Testis (tissue), 3 donors: ENCODE measurements around the gene SIMC1. TPM values are rescaled to one million over a fixed set of nuclear protein-coding genes. Genes with fewer than 3 reads are reported as not detected.

Experiments used
- DNase-seq: peaks from one replicate; pipeline ENCODE4 v3.0.0-alpha.2; 2019
- H3K27ac ChIP-seq, 2 donors: fragments of 200-600 bp; sonication (generic); one replicate each; pipeline ENCODE4 v1.5.1; 2019
- H3K27me3 ChIP-seq: fragments of 200-600 bp; sonication (generic); one replicate; pipeline ENCODE4 v1.5.1; 2019
- H3K36me3 ChIP-seq: fragments of 200-600 bp; sonication (generic); one replicate; pipeline ENCODE4 v1.5.1; 2017; ENCODE audit warnings: low read depth; ENCODE audit errors: missing control alignments
- H3K4me1 ChIP-seq: fragments of 200-600 bp; sonication (generic); one replicate; pipeline ENCODE4 v1.5.1; 2019
- H3K4me3 ChIP-seq, 2 donors: fragments of 200-600 bp; sonication (generic); one replicate each; pipeline ENCODE4 v1.5.1; 2017 to 2019
- H3K9me3 ChIP-seq: fragments of 200-600 bp; sonication (generic); one replicate; pipeline ENCODE4 v1.5.1; 2017
- POLR2A ChIP-seq: fragments of 450-650 bp; IDR thresholded peaks from one replicate; pipeline ENCODE4 v1.6.1; 2017; ENCODE audit warnings: antibody characterized with exemption, mild to moderate bottlenecking, moderate library complexity
- WGBS, 2 donors: methylation state at CpG; one replicate each; pipeline ENCODE4 v1.1.5; 2018; 5-methylcytosine and 5-hydroxymethylcytosine counted together
- intact Hi-C: fragments of 100-400 bp; cut with DNase I; formaldehyde crosslinking; loops from one replicate; pipeline ENCODE4 v1.15.1; 2023; ENCODE audit warnings: low total_unique reads
- polyA plus RNA-seq: library from polyadenylated mRNA; stranded (reverse); fragments of 350-450 nt; fragmentation: Illumina TruSeq; extraction: RNeasy Lipid Tissue Mini Kit (QIAGEN cat#74804); gene quantifications from one replicate; pipeline ENCODE4 v1.2.3, GENCODE V29; 2014; ENCODE audit warnings: low read depth, low replicate concordance; ENCODE audit not compliant: insufficient read depth
- total RNA-seq, 2 donors: library from RNA; depleted of rRNA; stranded (reverse); fragments of >200 nt; gene quantifications; one replicate each; pipeline ENCODE4 v1.2.3, GENCODE V29; 2016
- TF ChIP-seq, protein P1 (sequence below), 3 experiments: fragments of 450-650 bp in 2 of 3; fragments of 200-600 bp in 1 of 3; sonication (generic) in 1 of 3; IDR thresholded peaks; one replicate each; pipeline ENCODE4 v1.5.1; 2016 to 2019; ENCODE audit warnings: antibody characterized with exemption in 3 of 3, mild to moderate bottlenecking in 2 of 3, moderate library complexity in 1 of 3

Gene SIMC1
- total and polyA plus RNA-seq, 3 donors from 2014 or later, result 97.9 to 119 (median 106) TPM

DNA sequence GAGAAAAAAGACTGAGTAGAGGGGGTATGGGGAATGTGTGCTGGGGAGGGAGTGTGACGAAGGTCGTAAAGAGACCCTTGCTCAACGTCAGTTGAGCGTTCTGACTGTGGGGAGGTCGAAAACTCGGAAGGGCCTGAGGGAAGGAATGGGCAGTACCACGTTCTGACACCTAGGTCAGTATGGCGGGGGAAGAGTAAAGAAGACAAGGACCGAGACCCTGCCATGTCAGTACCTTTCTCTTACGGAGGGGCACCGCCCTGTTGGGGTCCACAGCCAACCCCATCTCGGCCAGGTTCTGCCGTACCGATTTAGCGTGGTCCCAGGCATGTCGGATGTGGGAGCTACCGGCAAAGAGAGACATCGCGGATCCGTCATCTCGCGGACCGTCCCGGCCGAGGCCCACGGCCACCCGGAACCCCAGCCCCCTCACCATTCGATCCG is 149.8 kb downstream of the SIMC1 start:
- TF ChIP-seq POLR2A, result no peak
- TF ChIP-seq, protein P1, sequence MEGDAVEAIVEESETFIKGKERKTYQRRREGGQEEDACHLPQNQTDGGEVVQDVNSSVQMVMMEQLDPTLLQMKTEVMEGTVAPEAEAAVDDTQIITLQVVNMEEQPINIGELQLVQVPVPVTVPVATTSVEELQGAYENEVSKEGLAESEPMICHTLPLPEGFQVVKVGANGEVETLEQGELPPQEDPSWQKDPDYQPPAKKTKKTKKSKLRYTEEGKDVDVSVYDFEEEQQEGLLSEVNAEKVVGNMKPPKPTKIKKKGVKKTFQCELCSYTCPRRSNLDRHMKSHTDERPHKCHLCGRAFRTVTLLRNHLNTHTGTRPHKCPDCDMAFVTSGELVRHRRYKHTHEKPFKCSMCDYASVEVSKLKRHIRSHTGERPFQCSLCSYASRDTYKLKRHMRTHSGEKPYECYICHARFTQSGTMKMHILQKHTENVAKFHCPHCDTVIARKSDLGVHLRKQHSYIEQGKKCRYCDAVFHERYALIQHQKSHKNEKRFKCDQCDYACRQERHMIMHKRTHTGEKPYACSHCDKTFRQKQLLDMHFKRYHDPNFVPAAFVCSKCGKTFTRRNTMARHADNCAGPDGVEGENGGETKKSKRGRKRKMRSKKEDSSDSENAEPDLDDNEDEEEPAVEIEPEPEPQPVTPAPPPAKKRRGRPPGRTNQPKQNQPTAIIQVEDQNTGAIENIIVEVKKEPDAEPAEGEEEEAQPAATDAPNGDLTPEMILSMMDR (IDR thresholded peaks at IDR 0.05), result peak in 1 of 3 experiments; percentile 19
- no peak for DNase-seq
- H3K36me3 ChIP-seq, result no peaks in the 10 kb centered on the region
- H3K9me3 ChIP-seq, result no peaks in the 10 kb centered on the region
- H3K4me1 ChIP-seq, result peaks cover 13% of the 10 kb centered on the region
- no peaks in the 10 kb centered on the region for H3K27me3 ChIP-seq
- intact Hi-C loops, result no loop called here
- 0% methylated on average over 11 to 29 of the region's 29 CpGs for WGBS, 2 donors
- H3K4me3 ChIP-seq, result peak overlapping the region; percentile 73 to 74
- peak overlapping the region; percentile 89 to 96 for H3K27ac ChIP-seq

DNA sequence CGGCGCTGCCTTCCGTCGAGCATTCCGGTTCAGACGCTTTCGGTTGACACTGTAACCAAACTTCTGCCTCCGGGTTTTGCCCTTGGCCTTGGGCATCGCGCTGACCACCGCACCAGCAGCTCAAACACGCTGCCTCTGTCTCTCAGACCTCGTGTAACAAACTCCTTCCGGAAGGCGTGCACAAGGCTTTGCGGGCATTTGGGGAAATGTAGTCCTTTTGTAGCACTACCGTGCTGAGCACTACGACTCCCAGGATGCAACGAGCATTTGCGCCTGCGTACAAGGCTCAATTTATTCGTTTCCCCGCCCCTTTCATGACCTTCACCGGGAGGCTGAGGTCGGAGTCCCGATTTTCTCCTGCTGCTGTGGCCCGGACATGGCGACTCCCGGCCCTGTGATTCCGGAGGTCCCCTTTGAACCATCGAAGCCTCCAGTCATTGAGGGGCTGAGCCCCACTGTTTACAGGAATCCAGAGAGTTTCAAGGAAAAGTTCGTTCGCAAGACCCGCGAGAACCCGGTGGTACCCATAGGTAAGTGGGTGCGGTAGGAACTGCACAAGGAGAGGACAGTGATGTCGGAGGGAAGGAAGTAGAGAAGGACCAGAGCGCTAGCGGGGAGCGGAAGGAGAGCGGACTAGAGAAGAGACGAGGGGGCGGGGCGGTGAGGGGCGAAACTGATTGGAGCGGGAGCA is 150.4 kb downstream of the SIMC1 start, which contains the start of the genes HIGD2A and NOP16:
Gene HIGD2A (plus strand): TSS at position 308 of the 691 bp plus-strand sequence. CDS start 69 bp downstream, at position 377.
Gene NOP16 (minus strand): TSS at position 155 of the 691 bp plus-strand sequence. CDS start 59 bp downstream, at position 96.
- peak within 1 kb of the TSS; percentile 73 to 74 for H3K4me3 ChIP-seq
- intact Hi-C loops, result no loop called here
- 0 to 1% methylated on average over 28 to 47 of the region's 47 CpGs for WGBS, 2 donors
- no peaks in the 10 kb centered on the region for H3K36me3 ChIP-seq
- H3K9me3 ChIP-seq, result no peaks in the 10 kb centered on the region
- DNase-seq, result peak; percentile 99
- TF ChIP-seq, protein P1 (IDR thresholded peaks at IDR 0.05), result peak in 1 of 3 experiments; percentile 31
- TF ChIP-seq POLR2A, result no peak
- H3K27ac ChIP-seq, result peak within 1 kb of the TSS; percentile 89 to 96
- H3K27me3 ChIP-seq, result no peaks in the 10 kb centered on the region
- peaks cover 13% of the 10 kb centered on the region for H3K4me1 ChIP-seq

DNA sequence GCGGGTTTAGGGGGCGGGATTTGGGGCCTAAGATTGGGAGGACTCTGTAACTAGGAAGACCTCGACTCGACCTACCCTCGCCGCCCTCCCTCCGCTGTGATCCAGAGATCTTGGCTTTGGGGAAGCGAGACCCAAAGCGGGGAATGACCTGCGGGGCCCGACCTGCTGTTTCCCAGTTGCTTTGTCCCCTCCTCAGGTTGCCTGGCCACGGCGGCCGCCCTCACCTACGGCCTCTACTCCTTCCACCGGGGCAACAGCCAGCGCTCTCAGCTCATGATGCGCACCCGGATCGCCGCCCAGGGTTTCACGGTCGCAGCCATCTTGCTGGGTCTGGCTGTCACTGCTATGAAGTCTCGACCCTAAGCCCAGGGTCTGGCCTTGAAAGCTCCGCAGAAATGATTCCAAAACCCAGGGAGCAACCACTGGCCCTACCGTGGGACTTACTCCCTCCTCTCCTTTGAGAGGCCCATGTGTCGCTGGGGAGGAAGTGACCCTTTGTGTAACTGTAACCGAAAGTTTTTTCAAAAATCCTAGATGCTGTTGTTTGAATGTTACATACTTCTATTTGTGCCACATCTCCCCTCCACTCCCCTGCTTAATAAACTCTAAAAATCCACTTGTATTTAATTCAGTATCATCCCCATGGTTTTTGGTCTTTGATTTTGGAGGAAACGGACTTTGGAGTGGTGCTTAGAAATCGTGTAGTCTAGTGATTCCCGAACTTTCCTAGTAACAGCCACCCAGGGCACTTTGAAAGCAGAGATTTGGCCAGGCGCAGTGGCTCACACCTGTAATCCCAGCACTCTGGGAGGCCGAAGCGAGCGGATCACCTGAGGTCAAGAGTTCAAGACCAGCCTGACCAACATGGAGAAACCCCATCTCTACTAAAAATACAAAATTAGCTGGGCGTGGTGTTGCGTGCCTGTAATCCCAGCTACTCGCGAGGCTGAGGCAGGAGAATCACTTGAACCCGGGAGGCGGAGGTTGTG is 151.2 kb downstream of the SIMC1 start:
- intact Hi-C loops, result no loop called here

DNA sequence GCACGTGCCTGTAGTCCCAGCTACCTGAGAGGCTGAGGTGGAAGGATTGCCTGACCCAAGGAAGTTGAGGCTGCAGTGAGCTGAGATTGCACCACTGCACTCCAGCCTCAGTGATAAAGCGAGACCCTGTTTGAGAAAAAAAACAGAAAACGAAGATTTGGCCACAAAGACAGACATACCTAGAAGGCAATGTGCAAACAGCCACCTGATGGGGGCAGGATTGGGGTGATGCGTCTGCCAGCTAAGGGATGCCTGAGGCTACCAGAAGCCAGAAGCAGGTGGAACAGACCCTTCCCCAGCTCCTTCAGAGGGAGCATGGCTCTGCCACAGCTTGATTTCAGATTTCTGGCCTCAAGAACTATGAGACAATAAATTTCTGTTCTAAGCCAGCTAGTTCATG is 153.3 kb downstream of the SIMC1 start:
- Histone ChIP-seq H3K4me1 (peaks cover 30% of the 10 kb centered on the region), H3K36me3 (no peaks in the 10 kb centered on the region), H3K9me3 (no peaks in the 10 kb centered on the region), H3K27ac (no peak overlapping the region), H3K4me3 (no peak overlapping the region), H3K27me3 (no peaks in the 10 kb centered on the region)
- TF ChIP-seq POLR2A, result no peak
- TF ChIP-seq, protein P1 (IDR thresholded peaks at IDR 0.05), result no peak
- intact Hi-C loops, result no loop called here
- 93 to 94% methylated on average over 4 of the region's 4 CpGs for WGBS, 2 donors
- no peak for DNase-seq

More for the DNA sequence above, 151.2 kb downstream of the SIMC1 start:
- peaks cover 13% of the 10 kb centered on the region for H3K4me1 ChIP-seq
- 20 to 25% methylated on average over 40 to 41 of the region's 41 CpGs for WGBS, 2 donors
- TF ChIP-seq, protein P1 (IDR thresholded peaks at IDR 0.05), result no peak
- no peak for TF ChIP-seq POLR2A
- no peaks in the 10 kb centered on the region for H3K36me3 ChIP-seq
- peak overlapping the region; percentile 73 to 74 for H3K4me3 ChIP-seq
- H3K27ac ChIP-seq, result peak overlapping the region; percentile 89 to 96
- no peak for DNase-seq
- H3K27me3 ChIP-seq, result no peaks in the 10 kb centered on the region
- no peaks in the 10 kb centered on the region for H3K9me3 ChIP-seq
